ENCODE data around the gene TBPL1.
"Not testable (repeated sequence)": the region's sequence is repeated elsewhere in the genome, so short reads cannot be mapped to it uniquely, and the experiment has no call there.

TBPL1 gene

GRCh38 chr6:133953634-133954415, 801 bp downstream of the TBPL1 start:
- no peak for DNase-seq (ENCODE audit: low read depth)

DNA sequence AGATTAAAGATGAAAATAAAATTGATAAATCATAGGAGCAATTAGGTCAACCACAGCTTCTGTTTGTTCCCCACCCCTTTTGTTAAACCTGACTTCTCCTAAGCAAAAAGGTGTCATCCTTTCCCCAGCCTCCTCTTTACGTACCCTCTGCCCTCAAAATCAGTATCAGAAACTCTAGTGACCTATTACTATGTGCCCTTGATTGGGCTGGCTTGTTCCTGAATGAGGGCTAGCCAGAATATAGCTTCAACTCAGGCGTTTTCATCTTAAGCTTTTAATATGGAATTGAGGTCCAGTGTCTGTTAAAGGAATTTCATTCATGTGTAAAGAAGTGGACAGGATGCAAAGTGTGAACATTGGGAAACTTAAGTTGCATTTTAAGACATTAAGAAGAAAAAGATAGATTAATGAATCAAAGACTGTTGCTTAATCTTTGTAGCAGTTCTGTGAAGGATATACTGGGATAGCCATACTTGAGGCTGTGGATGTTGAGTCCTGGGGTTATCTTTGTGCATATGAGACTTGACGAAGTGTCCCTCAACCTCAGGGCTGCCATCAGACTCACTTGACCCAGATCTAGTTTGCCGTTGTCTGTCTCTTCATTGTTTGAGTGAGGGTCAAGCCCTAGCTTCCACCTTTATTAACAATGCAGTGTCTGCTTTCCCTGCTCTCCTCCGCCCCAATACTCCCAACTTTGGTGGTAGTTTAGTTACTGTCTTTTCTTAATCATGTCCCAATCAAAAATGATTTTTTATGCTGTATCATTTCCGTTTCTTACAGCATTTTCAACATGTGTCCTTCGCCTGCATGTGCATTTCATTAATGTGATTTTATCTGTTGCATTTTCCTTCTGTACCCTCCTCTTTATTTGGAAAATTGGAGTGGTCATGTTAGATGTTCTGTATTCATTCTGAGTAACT, 1.9 kb downstream of the TBPL1 start:
- DNase-seq (ENCODE audit: low read depth) = no peak

GRCh38 chr6:133955582-133956415, 2.8 kb downstream of the TBPL1 start:
- DNase-seq (ENCODE audit: low read depth) = no peak

DNA sequence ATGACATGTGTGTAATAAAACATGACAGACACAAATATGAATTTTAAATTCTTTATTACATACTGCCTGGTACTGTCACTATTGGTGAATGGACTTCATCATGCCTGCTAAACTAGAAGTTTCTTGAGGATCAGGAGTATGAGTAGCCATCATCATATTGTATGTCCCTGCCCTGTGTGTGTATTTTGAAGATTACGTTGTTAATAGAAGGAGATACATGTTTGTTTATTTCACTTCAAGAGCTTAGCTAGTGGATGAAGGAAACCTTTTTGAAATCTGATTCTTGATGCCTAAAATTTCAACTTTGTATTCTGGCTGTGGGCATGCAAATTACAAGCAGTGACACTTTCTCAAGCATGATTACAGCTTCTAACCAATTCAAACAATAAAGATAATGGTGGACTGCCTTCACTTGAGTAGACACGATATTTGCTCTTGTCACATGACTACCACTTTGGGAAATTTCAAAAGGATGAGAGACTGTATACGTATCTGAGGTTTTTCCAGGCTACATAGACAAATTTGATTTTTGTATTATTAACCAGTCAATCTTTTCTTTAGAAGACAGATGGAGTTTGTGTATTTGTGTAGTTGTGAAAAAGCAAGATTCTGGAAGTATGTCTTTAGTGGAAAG, 3.5 kb downstream of the TBPL1 start:
- no peak for DNase-seq (ENCODE audit: low read depth)

DNA sequence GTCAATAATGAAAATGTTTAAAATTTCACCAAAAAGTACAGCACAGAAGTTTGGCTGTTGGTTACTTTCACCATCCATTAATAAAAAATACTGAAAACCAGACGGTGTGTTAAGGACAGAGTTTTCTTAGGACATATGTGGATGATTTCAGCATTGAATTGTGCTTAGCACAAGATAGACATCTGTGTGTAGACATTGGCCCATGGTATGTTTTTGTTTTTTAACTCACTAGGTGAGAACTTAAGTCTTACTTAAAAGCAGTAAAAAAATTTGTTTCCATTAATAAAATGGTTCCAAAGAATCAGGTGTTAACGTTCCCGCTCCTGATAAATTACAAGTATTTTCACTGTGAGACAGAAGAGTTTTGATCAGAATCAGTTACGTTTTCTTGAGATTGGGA, 4.2 kb downstream of the TBPL1 start:
- no peak for DNase-seq (ENCODE audit: low read depth)

GRCh38 chr6:133957780-133958242, 4.8 kb downstream of the TBPL1 start:
- no peak for DNase-seq (ENCODE audit: low read depth)

DNA sequence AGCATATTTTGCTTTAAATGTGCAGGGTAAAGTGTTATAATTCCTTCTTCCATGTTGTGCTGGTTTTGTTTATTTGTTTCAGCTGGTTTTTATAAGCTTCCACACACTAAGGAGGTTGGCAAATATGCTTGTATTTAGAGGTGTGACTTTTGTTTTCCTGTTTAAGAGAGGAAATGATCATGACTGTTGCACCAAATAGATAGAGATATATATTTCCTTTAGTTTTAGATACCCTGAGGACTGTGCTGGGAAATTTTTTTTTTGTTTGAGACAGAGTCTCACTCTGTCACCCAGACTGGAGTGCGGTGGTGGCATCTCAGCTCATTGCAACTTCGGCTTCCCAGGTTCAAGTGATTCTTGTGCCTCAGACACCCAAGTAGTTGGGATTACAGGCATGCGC, 5.8 kb downstream of the TBPL1 start:
- DNase-seq (ENCODE audit: low read depth) = no peak

DNA sequence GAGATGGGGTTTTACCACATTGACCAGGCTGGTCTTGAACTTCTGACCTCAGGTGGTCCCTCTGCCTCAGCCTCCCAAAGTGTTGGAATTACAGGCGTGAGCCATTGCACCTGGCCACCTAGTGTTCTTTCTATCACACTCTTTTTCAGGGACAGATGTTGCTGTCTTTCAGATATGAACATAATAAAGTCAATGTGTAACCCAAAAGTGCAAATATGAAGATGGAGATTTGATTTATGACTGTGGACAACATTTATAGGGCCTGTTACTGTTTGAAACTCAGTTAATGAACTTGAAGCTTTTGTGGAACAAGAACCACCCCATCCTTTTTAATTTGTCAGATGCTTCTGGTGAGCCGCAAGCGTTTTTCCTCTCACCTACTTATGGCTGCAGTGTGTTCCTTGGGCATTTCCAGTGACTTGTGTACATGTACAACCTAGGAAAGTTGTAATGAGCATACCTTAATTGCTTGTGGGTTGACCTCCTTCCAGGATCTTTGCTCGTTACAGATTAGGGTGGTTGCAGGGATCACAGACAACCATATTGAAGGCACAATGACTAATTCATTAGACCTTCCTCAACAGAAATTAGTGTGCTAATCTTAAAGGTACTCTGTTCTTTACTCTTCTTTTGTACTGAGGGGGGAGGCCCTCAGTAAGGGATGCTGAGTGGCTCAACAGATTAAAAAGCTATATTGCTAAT, 6.8 kb downstream of the TBPL1 start:
- DNase-seq (ENCODE audit: low read depth) = no peak

DNA sequence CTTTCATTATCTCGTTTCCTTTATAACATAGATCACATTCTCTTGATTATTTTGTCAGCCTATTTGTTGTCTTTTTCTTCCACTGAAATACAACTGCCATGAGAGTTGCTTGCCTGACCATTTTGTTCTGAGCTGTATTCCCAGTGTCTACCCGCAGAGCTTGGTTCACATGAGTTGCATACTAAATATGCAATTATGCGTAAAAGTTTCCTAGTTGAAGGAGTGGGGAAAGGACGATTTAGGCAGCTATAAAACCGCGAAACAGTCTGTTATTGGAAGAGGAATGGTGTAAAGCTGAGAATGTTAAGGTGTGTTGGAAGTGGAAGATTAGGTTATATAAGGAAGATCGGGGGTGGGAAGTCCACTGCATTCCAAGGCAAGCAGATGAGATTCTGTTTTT, 8.8 kb downstream of the TBPL1 start:
- no peak for DNase-seq (ENCODE audit: low read depth)

DNA sequence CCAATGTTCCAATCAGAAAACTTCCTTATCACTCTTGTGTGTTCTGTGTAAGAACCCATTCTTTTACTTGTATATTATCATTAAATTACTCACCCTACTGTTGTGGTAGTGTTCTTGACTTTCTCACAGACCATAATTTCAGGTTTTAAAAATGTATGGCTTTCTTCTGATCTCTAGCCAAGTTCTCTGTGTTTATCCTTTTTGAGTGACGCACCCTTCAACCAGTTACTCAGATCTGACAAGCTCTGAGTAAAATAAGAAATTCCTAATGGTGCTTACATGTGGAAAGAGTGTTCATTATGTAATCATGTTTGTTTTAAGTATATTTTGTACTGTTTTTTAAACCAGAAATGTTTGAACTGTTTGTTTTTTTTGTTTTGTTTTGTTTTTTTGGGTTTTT, 11.0 kb downstream of the TBPL1 start:
- DNase-seq (ENCODE audit: low read depth) = no peak

DNA sequence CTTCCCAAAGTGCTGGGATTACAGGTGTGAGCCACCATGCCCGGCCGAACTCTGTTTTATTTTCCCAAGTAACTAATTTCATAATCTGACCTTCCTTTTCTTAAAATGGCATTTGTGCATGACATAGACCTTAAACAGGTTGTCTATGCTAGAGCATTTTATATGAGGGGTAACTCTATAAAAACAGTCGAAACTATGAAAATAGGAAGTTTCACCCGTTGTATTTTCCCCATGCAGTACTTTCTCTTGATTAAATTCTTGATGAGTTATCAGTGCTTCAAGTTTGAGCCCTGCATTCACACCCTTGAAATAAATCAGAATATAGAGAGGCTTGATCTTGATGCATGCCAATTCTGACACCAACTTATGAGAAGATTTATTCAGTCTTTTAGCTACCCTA, 11.7 kb downstream of the TBPL1 start:
- DNase-seq (ENCODE audit: low read depth) = no peak

DNA sequence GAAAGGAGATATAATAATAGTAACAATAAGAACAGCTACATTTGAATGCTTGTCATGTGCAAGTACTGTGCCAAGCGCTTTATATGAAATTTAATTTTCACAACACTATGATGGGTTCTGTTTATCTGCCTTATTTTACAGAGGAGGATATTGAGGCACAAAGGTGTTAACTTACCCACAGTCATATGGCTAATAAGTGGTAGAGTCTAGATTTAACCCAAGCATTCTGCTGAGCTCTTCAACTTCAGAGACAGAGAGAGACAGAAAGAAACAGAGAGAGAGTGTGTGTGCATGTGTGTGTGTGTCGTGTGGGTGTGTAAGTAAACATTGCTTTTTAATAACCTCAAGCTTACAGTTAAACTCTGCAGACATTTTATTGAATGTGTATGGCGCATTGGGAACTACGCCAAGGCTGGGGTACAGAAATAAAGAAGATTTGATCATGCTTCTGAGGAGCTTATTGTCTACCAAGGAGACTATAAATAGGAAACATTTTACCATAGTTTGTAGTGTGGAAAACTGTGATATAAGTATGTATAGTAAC, 12.9 kb downstream of the TBPL1 start:
- no peak for DNase-seq (ENCODE audit: low read depth)

DNA sequence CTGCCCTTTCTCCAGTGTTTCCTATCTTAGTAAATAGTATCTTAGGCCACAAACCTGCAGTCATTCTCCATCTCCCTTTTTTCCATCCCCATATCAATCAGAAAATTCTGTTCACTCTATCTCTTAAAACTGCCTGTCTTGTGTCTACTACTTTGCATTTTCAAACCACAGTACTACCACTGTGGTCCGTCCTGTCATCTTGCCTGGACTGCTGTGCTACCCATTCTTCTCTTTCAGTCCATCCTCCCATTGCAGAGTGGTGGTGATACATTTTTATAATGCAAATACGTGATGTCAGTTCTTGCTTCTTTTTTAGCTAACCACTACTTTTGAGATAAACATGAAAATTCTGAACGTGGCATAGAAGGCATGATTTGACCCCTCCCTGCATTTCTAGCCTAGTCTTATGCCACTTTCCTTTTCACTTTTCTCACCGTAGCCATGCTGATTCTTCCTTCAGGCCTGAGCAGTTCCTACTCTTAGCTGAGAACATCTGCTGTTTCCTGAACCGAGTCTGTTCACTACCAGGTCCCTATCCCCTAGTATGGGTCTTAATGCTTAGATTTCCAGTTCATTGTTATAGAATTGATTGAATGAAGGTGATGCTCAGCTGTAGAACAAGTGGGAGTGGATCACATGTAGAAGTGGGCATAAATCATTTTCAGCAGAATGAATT, 13.8 kb downstream of the TBPL1 start:
- no peak for DNase-seq (ENCODE audit: low read depth)

DNA sequence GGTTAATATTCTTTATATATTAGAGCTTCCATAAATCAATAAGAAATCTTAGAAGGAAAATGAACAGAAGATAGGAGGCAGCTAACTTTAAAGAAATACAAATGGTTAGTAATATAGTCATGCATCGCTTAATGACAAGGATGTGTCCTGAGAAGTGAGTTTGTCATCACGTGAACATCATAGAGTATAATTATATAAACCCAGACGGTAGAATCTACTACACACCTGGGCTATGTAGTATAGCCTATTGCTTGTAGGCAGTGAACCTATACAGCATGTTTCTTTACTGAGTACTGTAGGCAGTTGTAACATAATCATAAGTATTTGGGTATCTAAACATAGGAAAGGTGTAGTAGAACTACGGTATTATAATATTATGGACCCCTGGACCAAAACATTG, 14.3 kb downstream of the TBPL1 start:
- no peak for DNase-seq (ENCODE audit: low read depth)

- DNase-seq (ENCODE audit: low read depth) = not testable (repeated sequence)
Observed at GRCh38 chr6:133967835-133968234, 14.8 kb downstream of the TBPL1 start.

DNA sequence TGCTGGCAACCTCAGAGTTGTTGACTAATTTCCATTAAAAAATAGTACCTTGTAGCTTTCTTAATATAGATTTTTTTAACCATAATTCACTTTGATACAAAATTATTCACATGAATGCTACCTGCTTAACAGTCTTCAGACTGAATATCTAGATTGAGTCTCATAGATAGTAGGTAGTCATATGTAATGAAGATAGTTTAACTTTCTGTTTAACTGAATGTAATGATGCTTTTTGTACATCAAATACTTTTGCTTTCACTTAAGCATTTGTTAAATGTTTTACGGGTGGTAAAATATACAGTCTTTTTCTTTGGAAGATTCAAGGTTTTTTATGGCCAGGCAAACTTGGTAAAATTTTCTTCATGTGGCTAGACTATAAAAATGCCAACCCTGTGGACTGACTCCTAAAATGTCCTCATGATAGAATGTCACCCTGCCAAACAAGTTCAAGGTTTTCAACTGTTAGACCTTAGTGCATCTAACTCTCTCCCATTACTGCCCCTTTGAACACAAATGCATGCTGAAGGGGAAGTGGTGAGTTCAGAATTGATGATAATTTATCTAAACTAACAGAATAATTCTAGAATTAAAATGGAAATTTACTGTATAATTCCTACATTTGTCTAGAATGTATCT, 16.4 kb downstream of the TBPL1 start:
- no peak for DNase-seq (ENCODE audit: low read depth)

DNA sequence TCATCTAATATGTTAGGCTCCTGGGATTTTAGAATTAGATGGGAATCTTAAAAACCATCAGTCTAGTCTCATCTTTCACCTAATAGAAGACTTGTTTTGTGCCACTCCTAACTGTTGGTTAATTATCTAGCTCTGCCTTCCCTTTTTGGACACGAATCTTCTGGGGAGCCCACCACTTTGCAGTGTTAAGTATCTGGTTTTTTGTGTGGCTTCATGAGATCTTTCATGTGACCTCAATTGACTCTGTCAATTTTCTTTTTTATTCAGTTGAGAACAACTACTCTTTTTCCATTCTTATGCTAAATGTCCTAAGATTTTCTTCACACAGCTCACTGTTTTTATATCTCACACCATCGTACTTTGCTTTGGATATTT, 16.9 kb downstream of the TBPL1 start:
- no peak for DNase-seq (ENCODE audit: low read depth)

- DNase-seq (ENCODE audit: low read depth) = no peak
Observed at GRCh38 chr6:133971861-133972260, 18.8 kb downstream of the TBPL1 start.

DNA sequence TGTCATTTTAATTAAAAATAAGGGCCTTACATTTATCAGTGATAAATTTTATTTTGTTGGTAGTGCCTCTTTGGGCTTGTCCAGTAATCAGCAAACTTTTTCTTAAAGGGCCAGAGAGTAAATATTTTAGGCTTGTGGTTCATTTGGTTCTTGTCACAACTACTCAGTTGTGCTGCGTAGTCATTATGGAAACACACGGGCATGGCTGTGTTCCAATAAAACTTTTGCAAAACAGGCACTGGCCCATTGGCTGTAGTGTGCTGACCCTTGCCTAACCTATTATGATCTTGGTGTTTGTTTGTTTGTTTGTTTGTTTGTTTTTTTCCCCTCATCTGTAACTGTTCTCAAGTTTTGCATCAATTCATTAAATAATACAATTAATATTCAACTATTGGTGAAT, 19.4 kb downstream of the TBPL1 start:
- DNase-seq (ENCODE audit: low read depth) = no peak
